Endothelial cell of umbilical vein (primary cell): ENCODE measurements around the gene FRS2. TPM values are rescaled to one million over a fixed set of nuclear protein-coding genes. Genes with fewer than 3 reads are reported as not detected.

Experiments used
- BruUV-seq: library from RNA; stranded (reverse); fragments of 400-500 nt; replicated peaks from 2 replicates; lab custom pipeline; 2021; lab: Mats Ljungman, UMichigan
- CTCF ChIA-PET: fragments of 300-600, 350-600 bp; sonication (Branson Sonifier 250); formaldehyde crosslinking; loops from one replicate; lab custom pipeline; 2021; ENCODE audit warnings: antibody characterized with exemption, inconsistent platforms; lab: Charles Lee
- POLR2A ChIA-PET: fragments of 300-600, 350-600 bp; sonication (Branson Sonifier 250); formaldehyde crosslinking; loops from one replicate; lab custom pipeline; 2021; ENCODE audit warnings: antibody characterized with exemption, inconsistent platforms; lab: Charles Lee
- DNase-seq: peaks from one replicate; pipeline ENCODE4 v3.0.0-alpha.2; 2011; ENCODE audit warnings: low read depth, low spot score
- FAIRE-seq: peaks from 2 replicates; lab custom pipeline; 2011; peaks lifted over from hg19 to GRCh38; lab: Jason Lieb, UNC
- H2AFZ ChIP-seq: 2 replicates; pipeline ENCODE4 v1.6.0; 2012; ENCODE audit warnings: low read depth, low read length, control low read depth, inconsistent platforms
- H3K27ac ChIP-seq: 2 replicates; pipeline ENCODE4 v1.5.1; 2011; ENCODE audit warnings: low read depth, mild to moderate bottlenecking, control low read depth, low read length, moderate library complexity; ENCODE audit not compliant: insufficient read depth
- H3K27me3 ChIP-seq, 2 experiments: 2 replicates each; pipeline versions ENCODE4 v1.6.0 to v1.6.1; 2011; ENCODE audit warnings: low read length in 2 of 2, mixed read lengths in 1 of 2; ENCODE audit not compliant: control insufficient read depth in 2 of 2, insufficient read depth in 2 of 2
- H3K36me3 ChIP-seq, 2 experiments: 2 replicates in 1 of 2; 3 replicates in 1 of 2; pipeline ENCODE4 v1.5.1; 2011; ENCODE audit warnings: low read length in 2 of 2, mild to moderate bottlenecking in 1 of 2, moderate library complexity in 1 of 2; ENCODE audit not compliant: control insufficient read depth in 2 of 2, insufficient read depth in 2 of 2; ENCODE audit errors: extremely low read depth in 1 of 2
- H3K4me1 ChIP-seq: 3 replicates; pipeline ENCODE4 v1.5.1; 2011; ENCODE audit warnings: mild to moderate bottlenecking, low read length; ENCODE audit not compliant: control insufficient read depth, insufficient read depth; ENCODE audit errors: extremely low read depth
- H3K4me2 ChIP-seq: 2 replicates; pipeline ENCODE4 v1.6.1; 2011; ENCODE audit warnings: low read length, control low read depth, mixed read lengths; ENCODE audit not compliant: insufficient read depth
- H3K4me3 ChIP-seq, 3 experiments: fragments of 200-600 bp in 1 of 3; sonication (generic), shearing (Covaris generic) in 1 of 3; replicated peaks in 1 of 3; 2 replicates each; pipeline ENCODE4 v1.5.1; 2011 to 2016; ENCODE audit warnings: control low read depth in 3 of 3, low read length in 3 of 3, mild to moderate bottlenecking in 2 of 3, inconsistent platforms in 1 of 3, low read depth in 1 of 3, moderate library complexity in 1 of 3; ENCODE audit not compliant: insufficient read depth in 1 of 3
- H3K79me2 ChIP-seq: 2 replicates; pipeline ENCODE4 v1.6.0; 2012; ENCODE audit warnings: low read length, inconsistent platforms; ENCODE audit not compliant: control insufficient read depth, insufficient read depth
- H3K9ac ChIP-seq: replicated peaks from 2 replicates; pipeline ENCODE3; 2011; ENCODE audit warnings: low read length, control low read depth; ENCODE audit not compliant: insufficient read depth; ENCODE audit errors: extremely low read depth
- H3K9me1 ChIP-seq: replicated peaks from 3 replicates; pipeline ENCODE4 v1.6.0; 2011; ENCODE audit warnings: mild to moderate bottlenecking, low read length; ENCODE audit not compliant: control insufficient read depth, insufficient read depth; ENCODE audit errors: extremely low read depth
- H3K9me3 ChIP-seq: replicated peaks from 2 replicates; pipeline ENCODE4 v1.5.1; 2012; ENCODE audit warnings: low read length, inconsistent platforms; ENCODE audit not compliant: control insufficient read depth, insufficient read depth
- H4K20me1 ChIP-seq: replicated peaks from 2 replicates; pipeline ENCODE3; 2011; ENCODE audit warnings: mild to moderate bottlenecking, low read length; ENCODE audit not compliant: control insufficient read depth, insufficient read depth; ENCODE audit errors: extremely low read depth
- CTCF ChIP-seq, 2 donors: IDR thresholded peaks; 1 replicate in 1 of 2; 2 replicates in 1 of 2; pipeline ENCODE4 v1.5.1; 2011; ENCODE audit warnings: low read length in 2 of 2, mild to moderate bottlenecking in 2 of 2, moderate library complexity in 2 of 2, control low read depth in 1 of 2, inconsistent platforms in 1 of 2, low read depth in 1 of 2; ENCODE audit not compliant: insufficient read depth in 1 of 2; ENCODE audit errors: extremely low read depth in 1 of 2
- EZH2 ChIP-seq: IDR thresholded peaks from 2 replicates; pipeline ENCODE4 v1.6.1; 2012; ENCODE audit warnings: borderline replicate concordance, low read depth, mild to moderate bottlenecking, moderate library complexity, low read length, inconsistent platforms; ENCODE audit not compliant: severe bottlenecking
- FOS ChIP-seq: IDR thresholded peaks from 2 replicates; pipeline ENCODE4 v1.6.1; 2011; ENCODE audit warnings: mild to moderate bottlenecking, low read length, moderate library complexity, borderline replicate concordance; ENCODE audit not compliant: insufficient read depth
- GATA2 ChIP-seq: IDR thresholded peaks from 2 replicates; pipeline ENCODE4 v1.7.0; 2011; ENCODE audit warnings: low read depth, mild to moderate bottlenecking, moderate library complexity, mixed read lengths, low read length; ENCODE audit not compliant: insufficient read length, insufficient read depth
- JUN ChIP-seq: IDR thresholded peaks from 2 replicates; pipeline ENCODE4 v1.6.1; 2011; ENCODE audit warnings: borderline replicate concordance, low read depth; ENCODE audit not compliant: insufficient read length, insufficient read depth
- MYC ChIP-seq: IDR thresholded peaks from one replicate; pipeline ENCODE4 v1.6.1; 2011; ENCODE audit warnings: mild to moderate bottlenecking, low read depth, low read length
- POLR2A ChIP-seq: IDR thresholded peaks from 2 replicates; pipeline ENCODE4 v1.6.1; 2012; ENCODE audit warnings: low read depth, mild to moderate bottlenecking, control low read depth, low read length
- POLR2AphosphoS5 ChIP-seq: IDR thresholded peaks from 2 replicates; pipeline ENCODE4 v1.6.1; 2012; ENCODE audit warnings: low read depth, mild to moderate bottlenecking, control low read depth, low read length, moderate library complexity; ENCODE audit not compliant: insufficient read depth
- dilution Hi-C: fragments of 300-500 bp; cut with MboI; formaldehyde crosslinking; loops from one replicate; pipeline ENCODE4 v1.15.0; 2019; ENCODE audit warnings: low sequenced_read_pairs; ENCODE audit not compliant: extremely low pct_ligation_motif_present
- intact Hi-C: fragments of 100-400 bp; cut with micrococcal nuclease; formaldehyde crosslinking; loops from one replicate; pipeline ENCODE4 v1.10.0; 2022
- polyA plus RNA-seq, 4 experiments: library from polyadenylated mRNA; depleted of rRNA in 3 of 4; stranded (reverse) in 3 of 4; unstranded in 1 of 4; fragments of >200 nt; gene quantifications; 2 replicates each; pipeline versions ENCODE4 v1.2.1 to v1.2.3, GENCODE V29; 2011 to 2012; ENCODE audit warnings: missing spikeins in 1 of 4
- total RNA-seq: library from RNA; stranded (reverse); gene quantifications from 2 replicates; pipeline ENCODE4 v1.2.3, GENCODE V29; 2021
- TF ChIP-seq, protein P1 (sequence below): IDR thresholded peaks from 2 replicates; pipeline ENCODE4 v1.6.1; 2011; ENCODE audit not compliant: insufficient read depth, insufficient read length

Gene FRS2
- total and polyA plus RNA-seq, 2 donors (not counting 3 experiments of a cell fraction or from before 2014, with no cell fraction given) = 6.3 to 15.5 TPM

GRCh38 chr12:69428351-69429073, 41.7 kb upstream of the FRS2 start:
- Histone ChIP-seq H3K9me1 (no peaks in the 10 kb centered on the region), H3K79me2 (no peaks in the 10 kb centered on the region), H3K27ac (no peak overlapping the region), H3K9ac (no peak overlapping the region), H3K9me3 (no peaks in the 10 kb centered on the region), H3K4me2 (no peak overlapping the region), H3K4me1 (no peaks in the 10 kb centered on the region), H4K20me1 (no peaks in the 10 kb centered on the region), H2AFZ (no peak overlapping the region), H3K27me3 (no peaks in the 10 kb centered on the region), H3K4me3 (no peak overlapping the region), H3K36me3 (no peaks in the 10 kb centered on the region)
- TF ChIP-seq JUN (no peak), POLR2AphosphoS5 (no peak), EZH2 (no peak)
- TF ChIP-seq, protein P1, sequence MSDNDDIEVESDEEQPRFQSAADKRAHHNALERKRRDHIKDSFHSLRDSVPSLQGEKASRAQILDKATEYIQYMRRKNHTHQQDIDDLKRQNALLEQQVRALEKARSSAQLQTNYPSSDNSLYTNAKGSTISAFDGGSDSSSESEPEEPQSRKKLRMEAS = no peak
- ChIA-PET CTCF (interaction anchor here (0.8 to 1.9 kb wide), 7 partner anchors 10 to 142 kb away, joined by 3 to 5 read pairs (median 3); no protein-coding TSS in a partner anchor), POLR2A (no interaction called here)
- FAIRE-seq (peak; percentile 8), DNase-seq (no peak)
- BruUV-seq = no TSS peak
- intact Hi-C loops = no loop called here
- dilution Hi-C loops = no loop called here

DNA sequence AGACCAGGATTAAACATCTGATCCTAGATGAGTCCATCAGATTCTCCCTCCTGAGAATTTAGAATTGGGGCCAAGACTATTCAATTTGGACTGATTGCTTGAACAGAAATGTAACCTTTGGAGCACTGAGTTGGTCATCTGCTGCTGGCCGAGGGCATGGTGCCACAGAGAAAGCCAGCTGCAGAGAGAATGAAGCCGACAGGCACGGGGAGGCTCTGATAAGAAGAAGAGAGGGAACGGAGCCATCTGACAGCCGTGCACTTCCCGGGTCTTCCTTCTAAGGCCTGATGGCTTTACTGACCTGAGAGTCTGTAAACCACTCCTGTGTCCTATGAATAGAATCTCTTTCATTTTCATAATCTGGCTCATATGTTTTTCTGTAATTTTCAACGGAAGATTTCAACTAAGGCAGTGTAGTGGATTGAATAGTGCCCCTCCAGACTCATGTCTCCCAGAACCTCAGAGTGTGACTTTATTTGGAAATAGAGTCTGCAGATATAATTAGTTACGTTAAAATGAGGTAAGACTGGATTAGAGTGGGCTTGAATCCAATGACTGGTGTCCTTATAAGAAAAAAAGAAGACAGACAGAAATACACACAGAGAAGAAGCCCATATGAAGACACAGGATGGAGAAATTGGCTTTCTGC, 39.1 kb upstream of the FRS2 start:
- no peaks in the 10 kb centered on the region for H3K79me2 ChIP-seq
- FAIRE-seq = no peak
- no peaks in the 10 kb centered on the region for H3K4me1 ChIP-seq
- no peak overlapping the region for H2AFZ ChIP-seq
- no peak overlapping the region for H3K9ac ChIP-seq
- POLR2A ChIA-PET = no interaction called here
- no peaks in the 10 kb centered on the region for H4K20me1 ChIP-seq
- CTCF ChIA-PET = no interaction called here
- BruUV-seq = no TSS peak
- no peaks in the 10 kb centered on the region for H3K36me3 ChIP-seq
- no peaks in the 10 kb centered on the region for H3K9me3 ChIP-seq
- no peak overlapping the region for H3K27ac ChIP-seq
- dilution Hi-C loops = no loop called here
- intact Hi-C loops = no loop called here
- H3K4me3 ChIP-seq = no peak overlapping the region
- H3K4me2 ChIP-seq = no peak overlapping the region
- DNase-seq = no peak
- TF ChIP-seq, protein P1 = no peak
- TF ChIP-seq MYC = no peak
- no peak for TF ChIP-seq POLR2A
- TF ChIP-seq GATA2 = no peak
- no peak for TF ChIP-seq EZH2
- no peak for TF ChIP-seq CTCF (IDR thresholded peaks at IDR 0.05; ENCODE audit: extremely low read depth in 1 of 2, insufficient read depth in 1 of 2, low read depth in 1 of 2, low read length in 2 of 2)
- no peak for TF ChIP-seq POLR2AphosphoS5
- TF ChIP-seq JUN = no peak
- TF ChIP-seq FOS = no peak
- no peaks in the 10 kb centered on the region for H3K27me3 ChIP-seq
- no peaks in the 10 kb centered on the region for H3K9me1 ChIP-seq
